NCI-H1048 (cell line): ENCODE measurements around the gene LPP.

Experiments
- DNase-seq: peaks from one replicate; lab custom pipeline; 2025; lab: John Stamatoyannopoulos, UW

LPP gene

DNA sequence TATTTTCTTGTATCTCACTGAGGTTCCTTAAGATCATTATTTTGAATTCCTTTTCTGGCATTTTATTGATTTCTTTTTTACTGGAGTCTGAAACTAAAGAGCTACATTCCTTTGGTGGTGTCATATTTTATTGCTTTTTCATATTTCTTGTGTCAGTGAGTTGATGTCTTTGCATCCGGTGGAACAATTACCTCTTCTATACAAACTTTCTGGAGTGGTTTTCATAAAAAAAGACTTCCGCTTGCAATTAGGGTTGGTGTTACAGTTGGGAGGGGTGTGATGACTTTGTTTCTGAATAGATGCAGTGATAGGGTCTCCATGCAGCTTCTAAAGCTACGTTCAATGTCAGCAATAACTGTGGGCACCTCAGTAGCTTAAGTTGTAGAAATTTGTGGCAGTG is 181.7 kb downstream of the LPP start:
- no peak for DNase-seq

- DNase-seq = no peak
These were observed 182.2 kb downstream of the LPP start for GRCh38 chr3:188336178-188336577.

- no peak for DNase-seq
These were observed 183.3 kb downstream of the LPP start for GRCh38 chr3:188337232-188337631.

DNA sequence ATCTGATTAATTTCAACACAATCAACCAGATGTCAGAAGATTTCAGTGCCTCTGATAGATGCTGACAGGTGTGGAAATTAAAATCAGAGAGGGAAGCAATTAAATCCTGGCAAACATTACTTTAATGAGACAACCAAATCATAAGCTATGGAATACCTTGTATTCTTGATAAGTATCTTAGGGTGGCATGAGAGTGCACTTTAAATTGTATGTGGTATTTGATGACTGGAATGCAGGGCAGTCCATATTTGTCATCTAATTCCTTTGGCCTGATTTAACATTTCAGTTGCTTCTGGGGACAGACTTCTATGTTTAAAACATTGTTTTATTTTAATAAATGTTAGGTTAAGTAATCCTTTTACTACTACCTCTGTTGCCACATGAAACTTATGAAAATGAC is 184.1 kb downstream of the LPP start:
- DNase-seq = no peak

DNA sequence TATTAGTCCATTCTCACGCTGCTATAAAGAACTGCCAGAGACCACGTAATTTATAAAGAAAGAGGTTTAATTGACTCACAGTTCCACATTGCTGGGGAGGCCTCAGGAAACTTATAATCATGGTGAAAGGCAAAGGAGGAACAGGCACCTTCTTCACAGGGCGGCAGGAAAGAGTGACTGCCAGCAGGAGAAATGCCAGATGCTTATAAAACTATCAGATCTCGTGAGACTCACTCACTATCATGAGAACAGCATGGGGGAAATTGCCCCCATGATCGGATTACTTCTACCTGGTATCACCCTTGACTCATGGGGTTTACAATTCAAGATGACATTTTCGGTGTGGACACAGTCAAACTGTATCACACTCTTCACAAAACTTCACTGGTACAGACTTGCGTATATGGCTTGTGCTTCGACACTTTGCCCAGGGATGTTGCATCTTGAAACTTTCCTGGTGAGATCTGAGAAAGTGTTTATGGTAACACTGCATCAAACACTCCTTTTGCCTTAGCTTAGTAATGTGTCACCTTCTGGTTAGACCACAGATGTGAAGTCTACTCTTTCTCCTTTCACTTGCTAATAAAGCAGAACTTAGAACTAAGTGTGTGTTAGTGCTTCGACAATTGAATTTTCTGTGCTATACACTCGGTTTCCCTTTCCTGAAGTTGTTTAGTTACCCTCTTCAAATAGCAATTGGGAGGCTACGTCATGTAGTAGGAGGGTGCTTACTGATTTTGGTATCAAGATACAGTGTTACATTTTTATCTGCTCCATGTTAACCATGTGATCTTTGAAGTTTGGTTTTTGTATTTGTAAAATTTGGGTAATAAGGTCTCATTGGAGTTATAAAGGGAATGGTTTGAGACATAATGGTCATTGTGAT is 185.7 kb downstream of the LPP start:
- DNase-seq = no peak

- no peak for DNase-seq
These were observed 187.5 kb downstream of the LPP start for GRCh38 chr3:188341501-188341900.

DNA sequence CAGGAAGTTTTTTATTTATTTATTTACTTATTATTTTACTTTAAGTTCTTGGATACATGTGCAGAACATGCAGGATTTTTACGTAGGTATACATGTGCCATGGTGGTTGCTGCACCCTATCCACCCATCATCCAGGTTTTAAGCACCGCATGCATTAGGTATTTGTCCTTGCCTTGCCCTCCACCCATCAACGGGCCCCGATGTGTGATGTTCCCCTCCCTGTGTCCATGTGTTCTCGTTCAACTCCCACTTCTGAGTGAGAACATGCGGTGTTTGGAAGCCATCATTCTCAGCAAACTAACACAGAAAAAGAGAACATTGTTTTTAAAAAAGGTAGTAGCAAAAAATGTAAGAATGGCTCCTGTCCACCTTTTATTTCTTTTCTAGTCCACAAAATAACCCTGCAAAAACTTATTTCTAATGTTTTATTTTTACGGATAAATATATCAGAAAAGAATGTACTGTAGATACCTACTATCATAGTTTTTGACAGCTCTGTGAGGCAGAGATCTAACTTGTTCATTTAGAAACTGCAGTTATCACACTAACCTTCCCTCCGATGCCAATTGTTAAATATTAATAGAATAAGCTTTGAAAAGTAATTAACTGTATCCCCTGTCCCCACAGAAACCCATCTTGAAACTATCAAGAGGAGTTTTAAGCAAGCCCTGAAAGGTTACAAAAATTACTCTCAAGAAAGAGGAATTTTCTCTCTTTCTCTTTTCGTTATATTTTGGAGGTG is 189.2 kb downstream of the LPP start:
- DNase-seq = no peak

DNA sequence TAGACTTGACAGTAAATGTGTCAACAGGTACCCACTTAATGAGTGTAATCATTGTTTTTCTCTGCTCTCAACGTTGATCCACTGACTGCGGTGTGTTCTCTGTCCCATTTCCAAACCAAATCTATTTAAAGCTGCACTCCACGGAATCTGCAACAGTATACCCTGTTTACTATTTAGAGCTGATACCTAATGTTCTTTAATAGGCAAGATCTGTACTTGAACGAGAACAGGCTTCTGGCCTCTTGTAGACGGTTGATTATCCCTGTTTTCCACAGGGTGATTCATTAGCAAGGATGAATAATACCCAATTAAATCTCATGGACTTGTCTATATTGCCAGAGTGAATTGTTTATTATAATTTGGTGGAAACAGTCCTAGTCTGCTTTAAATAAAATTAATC is 189.9 kb downstream of the LPP start:
- no peak for DNase-seq

DNA sequence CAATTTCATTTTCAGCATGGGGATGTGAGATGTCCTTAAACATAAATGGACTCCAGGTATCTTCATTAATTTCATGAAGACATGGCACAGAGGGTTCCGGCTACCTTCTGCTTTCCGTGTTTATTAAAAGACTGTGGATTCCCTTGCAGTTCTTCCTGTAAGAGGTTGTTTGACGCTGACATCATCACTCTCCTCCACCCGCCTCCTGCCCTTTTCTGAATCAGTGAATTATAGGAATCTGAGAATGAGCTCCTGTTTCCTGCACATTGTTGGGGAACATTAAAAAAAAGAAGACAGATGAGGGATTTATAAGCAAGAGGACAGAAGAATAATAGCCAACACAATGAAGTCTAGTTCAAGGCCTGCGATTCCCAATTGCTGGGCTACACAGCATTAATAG is 191.3 kb downstream of the LPP start:
- no peak for DNase-seq

GRCh38 chr3:188348435-188349244 is 194.7 kb downstream of the LPP start:
- no peak for DNase-seq

DNA sequence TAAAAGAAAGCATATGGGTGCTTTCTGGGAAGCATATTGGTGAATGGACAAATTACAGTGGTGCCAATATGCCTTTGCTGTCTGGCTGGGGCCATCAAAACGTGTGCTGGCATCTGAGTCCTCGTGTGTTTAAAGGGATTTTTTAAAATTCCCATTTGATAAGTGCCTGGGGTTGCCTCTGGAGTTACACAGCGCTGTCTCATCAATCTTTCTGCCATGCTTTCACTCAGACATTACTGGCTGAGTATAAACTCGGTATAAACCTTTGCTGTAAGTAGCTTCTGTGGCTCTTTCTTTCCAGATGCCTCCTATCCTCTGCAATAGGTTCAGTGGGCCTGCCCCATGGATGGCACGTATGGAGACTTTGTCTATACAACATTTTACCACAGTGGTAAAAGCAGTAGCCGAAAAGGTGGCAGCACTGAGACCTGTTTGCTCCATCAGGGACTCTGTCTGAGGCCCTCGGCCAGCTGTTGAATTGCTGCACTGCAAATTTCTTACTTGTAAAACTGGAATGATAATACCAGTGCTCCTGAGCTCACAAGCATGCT is 195.5 kb downstream of the LPP start:
- no peak for DNase-seq

DNA sequence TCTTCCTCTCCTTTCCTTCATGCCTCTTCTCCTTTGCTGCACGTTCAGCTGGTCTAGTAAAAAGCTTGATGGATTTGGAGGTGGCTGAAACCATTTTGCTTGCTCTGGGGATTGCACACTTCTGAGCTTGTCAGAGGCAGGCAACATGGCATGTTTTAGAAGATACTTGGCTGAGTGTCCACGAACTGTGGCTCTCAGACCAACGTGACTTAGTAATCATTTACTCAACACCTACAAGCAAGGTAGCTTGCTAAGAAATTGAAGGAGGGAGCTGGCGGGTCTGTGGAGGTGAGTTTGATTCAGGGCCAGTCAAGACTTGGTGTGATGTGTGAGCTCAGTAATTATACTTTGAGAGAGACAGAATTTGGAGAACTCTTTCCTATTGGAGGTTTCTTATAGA is 196.0 kb downstream of the LPP start:
- DNase-seq = no peak

GRCh38 chr3:188350961-188351360 is 197.0 kb downstream of the LPP start:
- DNase-seq = no peak

GRCh38 chr3:188351648-188352047 is 197.7 kb downstream of the LPP start:
- no peak for DNase-seq

GRCh38 chr3:188352196-188352927 is 198.4 kb downstream of the LPP start:
- no peak for DNase-seq

- no peak for DNase-seq
These were observed 199.5 kb downstream of the LPP start for GRCh38 chr3:188353426-188353825.

- no peak for DNase-seq
These were observed 205.0 kb downstream of the LPP start for GRCh38 chr3:188358787-188359493.

DNA sequence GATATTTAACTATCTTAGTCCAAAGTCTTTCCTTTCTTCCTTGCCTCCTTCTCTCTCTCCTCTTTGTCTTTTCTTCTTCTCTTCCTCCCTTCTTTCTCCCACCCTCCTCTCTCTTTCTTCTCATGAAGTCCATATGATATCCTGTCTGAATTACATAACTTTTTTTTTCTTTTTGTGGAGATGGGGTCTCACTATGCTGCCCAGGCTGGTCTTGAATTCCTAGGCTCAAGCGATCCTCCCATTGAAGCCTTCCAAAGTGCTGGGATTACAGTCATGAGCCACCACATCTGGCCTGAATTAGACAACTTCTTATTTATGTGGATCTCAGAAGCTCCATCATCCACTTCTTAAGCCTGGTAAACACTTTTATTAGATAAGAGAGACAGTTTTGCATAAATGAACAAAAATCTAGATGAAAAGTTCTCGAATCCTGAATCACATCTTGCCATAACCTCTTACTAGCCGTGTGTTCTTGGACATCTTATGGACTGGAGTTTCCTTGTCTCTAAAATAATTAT is 206.5 kb downstream of the LPP start:
- DNase-seq = no peak

DNA sequence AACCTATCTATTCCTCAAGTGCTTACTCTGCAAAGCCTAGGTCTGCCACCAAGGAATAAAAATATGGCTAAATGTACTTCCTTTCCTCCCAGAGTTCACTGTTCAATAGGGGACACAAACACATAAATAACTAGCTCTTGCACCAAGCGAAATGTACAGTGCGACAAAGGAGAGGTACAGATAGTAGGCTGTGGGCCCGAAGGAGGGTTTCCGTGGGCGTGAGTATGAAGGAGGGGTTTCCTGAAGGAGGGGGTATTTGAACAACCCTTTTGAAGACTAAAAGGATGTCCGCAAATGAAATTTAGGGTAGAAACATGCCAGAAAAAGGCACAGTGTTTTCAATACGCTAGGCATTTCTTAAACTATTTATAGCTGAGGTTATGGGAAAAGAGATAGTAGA is 207.9 kb downstream of the LPP start:
- DNase-seq = no peak

DNA sequence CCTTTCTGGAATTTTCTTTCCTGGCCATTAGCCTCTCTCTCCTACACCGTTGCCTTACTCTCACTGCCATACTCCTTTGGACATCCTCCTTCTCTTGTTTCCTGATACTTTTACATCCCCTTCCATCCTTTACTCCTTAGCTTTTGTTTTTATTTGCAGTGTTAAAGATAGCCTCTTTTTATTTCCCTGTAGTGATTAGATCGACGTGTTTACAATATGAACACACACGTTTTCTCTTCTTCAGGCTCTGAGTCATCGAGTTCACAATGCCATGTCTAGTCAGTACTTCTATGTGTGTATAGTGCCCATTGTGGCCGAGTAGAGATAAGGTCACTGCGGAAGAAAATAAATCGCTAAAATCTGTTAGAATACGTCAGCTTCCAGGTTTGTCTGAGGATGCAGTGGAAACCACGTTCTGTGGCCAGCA is 208.5 kb downstream of the LPP start:
- no peak for DNase-seq

DNA sequence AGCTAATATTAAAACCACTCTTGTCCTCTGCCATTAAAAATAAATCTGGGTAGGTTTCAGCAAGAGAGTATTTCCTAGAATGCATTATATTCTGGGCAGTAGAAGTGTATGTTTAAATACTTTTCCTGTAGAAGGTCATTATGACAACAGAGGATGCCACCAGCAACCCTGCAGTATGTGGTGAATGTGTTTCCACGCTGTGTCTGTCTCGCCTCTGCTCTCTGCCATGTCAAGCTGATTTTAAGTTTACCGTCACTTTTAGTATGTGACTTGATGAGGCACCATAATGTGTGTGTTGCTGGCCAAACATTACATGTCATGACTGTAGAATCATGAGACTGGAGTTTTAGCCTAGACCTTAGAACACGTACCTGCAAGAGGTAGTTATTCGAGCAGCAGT is 211.2 kb downstream of the LPP start:
- DNase-seq = no peak
